Muscle of leg (tissue), 11 donors: ENCODE results near the gene NAA25. TPM values are rescaled to one million over a fixed set of nuclear protein-coding genes. Genes with fewer than 3 reads are reported as not detected.
"Not testable (repeated sequence)": the region's sequence is repeated elsewhere in the genome, so short reads cannot be mapped to it uniquely, and the experiment has no call there.

Source experiments
- DNase-seq: peaks from one replicate; pipeline ENCODE4 v3.0.0; 2013
- H3K27ac ChIP-seq: one replicate; pipeline ENCODE4 v1.5.1; 2013; ENCODE audit warnings: mild to moderate bottlenecking, low read length, control low read depth
- H3K27me3 ChIP-seq: one replicate; pipeline ENCODE4 v1.6.1; 2013; ENCODE audit warnings: low read length; ENCODE audit not compliant: control insufficient read depth, insufficient read depth
- H3K36me3 ChIP-seq: one replicate; pipeline ENCODE4 v1.6.1; 2013; ENCODE audit warnings: low read length; ENCODE audit not compliant: control insufficient read depth, insufficient read depth
- H3K4me1 ChIP-seq: one replicate; pipeline ENCODE4 v1.6.1; 2013; ENCODE audit warnings: low read length; ENCODE audit not compliant: control insufficient read depth, insufficient read depth
- H3K4me3 ChIP-seq: one replicate; pipeline ENCODE4 v1.5.1; 2013; ENCODE audit warnings: low read length, control low read depth
- H3K9me3 ChIP-seq: replicated peaks from 2 replicates; pipeline ENCODE4 v1.6.1; 2013; ENCODE audit warnings: low read depth, low read length; ENCODE audit not compliant: control insufficient read depth
- WGBS: methylation state at CpG from one replicate; pipeline ENCODE4 v1.1.5; 2013; ENCODE audit warnings: missing lambda C conversion rate; ENCODE audit not compliant: insufficient coverage; 5-methylcytosine and 5-hydroxymethylcytosine counted together
- polyA plus RNA-seq, 8 donors: library from polyadenylated mRNA; unstranded; fragments of 120-200 nt; gene quantifications; one replicate each; pipeline versions ENCODE4 v1.2.1 to v1.2.3, GENCODE V29; 2013; ENCODE audit warnings: inconsistent platforms in 1 of 8, low replicate concordance in 1 of 8; ENCODE audit not compliant: insufficient read length in 8 of 8, insufficient read depth in 1 of 8
- total RNA-seq: library from RNA; stranded (reverse); fragments of 120-200 nt; gene quantifications from one replicate; pipeline ENCODE4 v1.2.4, GENCODE V29; 2013

The NAA25 gene
- total and polyA plus RNA-seq, 9 donors = 16.2 to 27.9 (median 18.8) TPM

- Histone ChIP-seq H3K27me3 (no peaks in the 10 kb centered on the region), H3K27ac (peak within 1 kb of the TSS; percentile 99), H3K4me3 (peak within 1 kb of the TSS; percentile 94), H3K4me1 (peaks cover 21% of the 10 kb centered on the region), H3K9me3 (no peaks in the 10 kb centered on the region), H3K36me3 (peaks cover 11% of the 10 kb centered on the region)
- DNase-seq = peak; percentile 99
- under 1% methylated on average over 67 of the region's 67 CpGs for WGBS
Measured at GRCh38 chr12:112012775-112013600, 95.6 kb downstream of the NAA25 start, which contains the start of the genes ERP29 and TMEM116. ERP29 (plus strand) TSS chr12:112013426; CDS start chr12:112013466, 40 bp downstream. TMEM116 (minus strand) TSS chr12:112013165; CDS start chr12:112005270, 7,895 bp downstream.

GRCh38 chr12:112011685-112012084 lies 96.9 kb downstream of the NAA25 start:
- Histone ChIP-seq H3K27me3 (no peaks in the 10 kb centered on the region), H3K4me1 (peaks cover 21% of the 10 kb centered on the region), H3K9me3 (no peaks in the 10 kb centered on the region), H3K27ac (no peak overlapping the region), H3K36me3 (peaks cover 10% of the 10 kb centered on the region), H3K4me3 (no peak overlapping the region)
- WGBS = 96% methylated on average over 8 of the region's 8 CpGs
- DNase-seq = no peak

GRCh38 chr12:112010415-112011344 lies 97.9 kb downstream of the NAA25 start:
- Histone ChIP-seq H3K4me3 (no peak overlapping the region), H3K36me3 (peaks cover 5% of the 10 kb centered on the region), H3K27ac (no peak overlapping the region), H3K27me3 (no peaks in the 10 kb centered on the region), H3K4me1 (peaks cover 21% of the 10 kb centered on the region), H3K9me3 (no peaks in the 10 kb centered on the region)
- DNase-seq = no peak
- 85% methylated on average over 8 of the region's 8 CpGs for WGBS

DNA sequence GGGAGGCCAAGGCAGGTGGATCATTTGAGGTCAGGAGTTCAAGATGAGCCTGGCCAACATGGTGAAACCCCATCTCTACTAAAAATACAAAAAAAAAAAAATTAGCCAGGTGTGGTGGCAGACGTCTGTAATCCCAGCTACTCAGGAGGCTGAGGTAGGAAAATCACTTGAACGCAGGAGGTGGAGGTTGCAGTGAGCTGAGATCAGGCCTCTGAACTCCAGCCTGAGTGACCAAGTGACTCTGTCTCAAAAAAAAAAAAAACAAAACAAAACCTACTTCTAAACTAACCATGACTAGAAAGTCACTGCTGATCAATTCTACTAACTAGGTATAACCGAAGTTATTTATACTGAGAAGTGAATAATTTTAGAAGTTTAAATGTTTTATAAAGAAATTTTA lies 99.0 kb downstream of the NAA25 start:
- not testable (repeated sequence) for H3K27ac ChIP-seq, H3K9me3 ChIP-seq, H3K4me3 ChIP-seq, DNase-seq, H3K36me3 ChIP-seq, H3K27me3 ChIP-seq
- H3K4me1 ChIP-seq = peaks cover 20% of the 10 kb centered on the region
- WGBS = no CpG with 5 or more reads among the region's 3 CpGs

- Histone ChIP-seq H3K9me3 (no peaks in the 10 kb centered on the region), H3K27me3 (no peaks in the 10 kb centered on the region), H3K27ac (no peak overlapping the region), H3K4me1 (peaks cover 13% of the 10 kb centered on the region), H3K4me3 (no peak overlapping the region), H3K36me3 (no peaks in the 10 kb centered on the region)
- no peak for DNase-seq
- WGBS = no CpG with 5 or more reads among the region's 3 CpGs
Measured at GRCh38 chr12:112008918-112009317, 99.7 kb downstream of the NAA25 start.

DNA sequence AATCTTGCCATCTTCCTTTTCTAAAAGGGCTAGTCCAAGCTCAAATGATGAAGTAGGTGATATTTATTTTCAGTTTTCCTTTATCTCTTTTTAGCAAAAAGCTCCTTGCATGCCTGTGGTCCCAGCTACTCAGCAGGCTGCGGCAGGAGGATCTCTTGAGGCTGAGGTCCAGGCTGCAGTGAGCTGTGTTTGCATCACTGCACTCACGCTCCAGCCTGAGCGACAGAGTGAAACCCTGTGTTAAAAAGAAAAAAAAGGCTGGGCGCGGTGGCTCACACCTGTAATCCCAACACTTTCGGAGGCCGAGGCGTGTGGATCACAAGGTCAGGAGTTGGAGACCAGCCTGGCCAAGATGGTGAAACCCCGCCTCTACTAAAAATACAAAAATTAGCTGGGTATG lies 100.6 kb downstream of the NAA25 start:
- Histone ChIP-seq H3K36me3 (no peaks in the 10 kb centered on the region), H3K4me3 (no peak overlapping the region), H3K9me3 (no peaks in the 10 kb centered on the region), H3K27me3 (no peaks in the 10 kb centered on the region), H3K4me1 (peaks cover 12% of the 10 kb centered on the region), H3K27ac (no peak overlapping the region)
- WGBS = 94% methylated on average over 4 of the region's 9 CpGs
- DNase-seq = no peak

DNA sequence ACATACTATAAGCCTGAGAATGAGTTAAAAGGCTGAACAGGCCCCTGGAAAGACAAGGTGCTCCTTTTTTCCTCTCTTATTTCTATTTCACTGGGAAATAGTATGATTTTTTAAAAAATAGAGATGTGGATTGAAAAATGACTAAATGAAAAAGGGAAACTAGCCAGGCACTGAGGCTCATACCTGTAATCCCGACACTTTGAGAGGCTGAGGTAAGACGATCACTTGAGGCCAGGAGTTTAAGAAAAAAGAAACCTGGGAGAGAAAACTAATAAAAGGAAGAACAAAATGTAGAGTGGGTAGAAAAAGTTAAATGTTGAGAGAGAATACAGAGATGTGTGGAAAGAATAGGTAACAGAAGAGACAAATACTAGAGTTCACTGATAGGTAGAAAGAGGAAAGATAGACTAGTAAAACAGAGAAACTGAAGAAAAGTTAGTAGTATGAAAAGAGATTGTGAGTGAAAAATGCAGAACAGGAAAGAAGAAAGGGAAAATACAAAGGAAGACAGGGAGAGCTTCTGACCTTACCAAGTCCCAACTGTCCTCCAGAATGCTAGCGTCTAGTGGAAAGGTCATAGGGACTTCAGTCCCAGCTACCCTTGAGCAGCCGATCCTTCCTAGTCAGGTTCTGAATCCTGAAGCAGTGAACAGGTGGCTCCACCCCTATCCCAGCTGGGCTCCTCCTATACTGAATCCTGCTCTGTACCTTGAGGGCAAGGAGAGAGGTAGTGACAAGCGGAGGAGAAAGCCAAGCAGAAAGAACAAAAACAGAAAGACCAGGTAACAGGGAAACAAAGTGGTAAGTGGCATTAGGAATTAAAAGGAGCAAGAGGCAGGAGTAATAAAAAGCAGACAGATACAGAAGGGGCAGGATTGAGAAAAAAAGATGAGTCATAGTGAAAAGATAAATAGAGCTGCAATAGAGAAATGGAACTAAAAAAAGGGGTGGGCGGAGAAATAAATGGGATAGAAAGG lies 102.9 kb downstream of the NAA25 start:
- Histone ChIP-seq H3K4me1 (no peaks in the 10 kb centered on the region), H3K9me3 (no peaks in the 10 kb centered on the region), H3K36me3 (no peaks in the 10 kb centered on the region), H3K27ac (no peak overlapping the region), H3K27me3 (no peaks in the 10 kb centered on the region), H3K4me3 (no peak overlapping the region)
- DNase-seq = no peak
- WGBS = 65% methylated on average over 5 of the region's 6 CpGs

- H3K9me3 ChIP-seq = no peaks in the 10 kb centered on the region
- H3K4me1 ChIP-seq = no peaks in the 10 kb centered on the region
- H3K36me3 ChIP-seq = no peaks in the 10 kb centered on the region
- no peak overlapping the region for H3K27ac ChIP-seq
- no peak overlapping the region for H3K4me3 ChIP-seq
- no peaks in the 10 kb centered on the region for H3K27me3 ChIP-seq
- no peak for DNase-seq
- 100% methylated on average over 2 of the region's 3 CpGs for WGBS
Measured at GRCh38 chr12:112004041-112004440, 104.5 kb downstream of the NAA25 start.

DNA sequence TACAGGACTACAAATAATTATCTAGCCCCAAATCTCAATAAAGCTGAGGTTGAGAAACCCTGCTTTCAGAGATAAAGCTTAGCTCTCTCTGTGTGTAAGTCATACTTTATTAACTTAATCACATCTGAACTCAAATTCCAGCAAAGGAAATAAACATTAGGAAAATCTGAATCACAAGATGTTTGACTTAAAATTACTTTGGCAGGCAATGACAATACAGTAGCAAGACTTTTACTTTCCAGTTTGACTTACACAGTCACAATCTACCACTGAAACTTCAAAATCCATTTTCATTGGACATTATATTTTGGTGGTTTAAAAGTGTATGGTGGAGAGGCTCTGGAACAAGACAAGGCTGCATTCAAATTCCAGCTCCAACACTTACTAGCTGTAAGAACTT lies 107.0 kb downstream of the NAA25 start:
- Histone ChIP-seq H3K27me3 (no peaks in the 10 kb centered on the region), H3K36me3 (no peaks in the 10 kb centered on the region), H3K27ac (no peak overlapping the region), H3K4me1 (no peaks in the 10 kb centered on the region), H3K4me3 (no peak overlapping the region), H3K9me3 (no peaks in the 10 kb centered on the region)
- DNase-seq = no peak
